ENCODE data around the gene INSM1.
"Not testable (repeated sequence)": the region's sequence is repeated elsewhere in the genome, so short reads cannot be mapped to it uniquely, and the experiment has no call there.

Gene INSM1, protein sequence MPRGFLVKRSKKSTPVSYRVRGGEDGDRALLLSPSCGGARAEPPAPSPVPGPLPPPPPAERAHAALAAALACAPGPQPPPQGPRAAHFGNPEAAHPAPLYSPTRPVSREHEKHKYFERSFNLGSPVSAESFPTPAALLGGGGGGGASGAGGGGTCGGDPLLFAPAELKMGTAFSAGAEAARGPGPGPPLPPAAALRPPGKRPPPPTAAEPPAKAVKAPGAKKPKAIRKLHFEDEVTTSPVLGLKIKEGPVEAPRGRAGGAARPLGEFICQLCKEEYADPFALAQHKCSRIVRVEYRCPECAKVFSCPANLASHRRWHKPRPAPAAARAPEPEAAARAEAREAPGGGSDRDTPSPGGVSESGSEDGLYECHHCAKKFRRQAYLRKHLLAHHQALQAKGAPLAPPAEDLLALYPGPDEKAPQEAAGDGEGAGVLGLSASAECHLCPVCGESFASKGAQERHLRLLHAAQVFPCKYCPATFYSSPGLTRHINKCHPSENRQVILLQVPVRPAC

DNA sequence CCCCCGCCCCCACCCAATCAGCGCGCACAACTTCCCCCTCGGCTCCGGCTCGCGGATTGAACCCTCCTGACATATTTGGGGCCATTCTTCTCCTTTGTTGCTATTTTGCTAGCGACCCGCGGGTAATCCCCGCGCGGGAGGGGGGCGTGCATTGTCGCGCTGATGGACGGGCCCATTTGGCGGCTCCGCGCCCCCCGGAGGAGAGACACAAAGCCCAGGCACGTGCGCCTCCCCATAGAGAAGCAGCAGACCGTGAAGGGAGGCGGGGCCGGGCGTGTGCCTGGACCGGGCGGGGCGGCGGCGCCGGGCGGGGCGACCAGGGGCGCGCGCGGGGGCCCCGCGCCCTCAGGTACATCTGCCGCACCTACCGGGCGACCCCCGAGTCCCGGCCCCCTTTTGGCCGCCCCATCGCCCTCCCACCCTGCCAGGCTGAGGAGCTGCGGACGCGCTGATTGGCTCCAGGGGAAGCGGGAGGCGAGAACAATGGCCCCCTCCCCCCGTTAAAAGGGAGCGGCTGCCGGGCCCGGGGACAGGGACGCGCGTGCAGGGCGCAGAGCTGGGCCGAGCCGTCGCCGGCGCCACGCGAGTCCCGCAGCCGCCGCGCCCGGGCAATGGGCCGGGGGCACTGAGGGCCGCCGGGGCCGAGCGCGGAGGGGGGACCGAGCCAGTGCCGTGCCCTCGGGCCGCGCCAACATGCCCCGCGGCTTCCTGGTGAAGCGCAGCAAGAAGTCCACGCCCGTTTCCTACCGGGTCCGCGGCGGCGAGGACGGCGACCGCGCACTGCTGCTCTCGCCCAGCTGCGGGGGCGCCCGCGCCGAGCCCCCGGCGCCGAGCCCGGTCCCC is at the start of gene INSM1:
INSM1 (plus strand) TSS at position 530 of the 843 bp plus-strand sequence; CDS start at position 694, 164 bp downstream.
- no peak for DNase-seq (ENCODE audit: low read depth in 1 of 2, low spot score in 1 of 2)

DNA sequence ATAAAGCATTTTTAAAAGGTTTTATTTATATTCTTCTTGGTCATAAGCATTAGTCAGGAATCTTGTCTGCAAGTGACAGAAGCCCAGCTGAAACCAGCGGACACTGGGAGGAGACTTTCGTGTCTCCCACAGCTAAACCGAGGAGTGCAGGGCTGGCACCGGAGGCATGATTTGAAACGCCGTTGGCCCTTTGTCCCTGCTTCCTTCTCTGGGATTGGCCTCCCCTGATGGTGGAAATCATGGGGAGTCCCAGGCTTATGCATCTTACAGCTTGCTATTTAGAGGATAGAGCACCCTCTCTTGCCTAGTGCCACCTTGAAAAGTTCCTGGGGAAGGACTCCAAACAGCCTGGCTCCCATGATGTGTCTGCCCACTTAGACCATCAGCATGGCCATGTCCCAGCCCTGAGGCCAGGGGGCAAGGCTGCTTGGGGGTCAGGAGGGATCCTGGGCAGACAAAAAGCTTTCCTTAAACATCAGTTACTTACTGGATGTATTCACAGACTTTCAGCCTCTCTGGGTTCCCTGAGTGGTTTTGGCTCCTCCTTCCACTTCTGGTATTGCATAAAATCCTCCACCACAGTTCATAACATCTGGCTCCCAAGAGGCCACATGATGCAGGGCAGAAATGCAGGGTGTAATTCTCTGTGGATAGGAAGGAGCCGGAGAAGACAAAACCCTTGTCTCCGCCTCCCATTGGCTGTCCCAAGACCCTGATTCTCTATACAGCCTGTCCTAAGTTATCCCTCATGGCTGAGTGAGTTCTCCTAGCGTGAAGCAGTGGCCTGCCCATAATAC is 49.3 kb upstream of the INSM1 start:
- DNase-seq (ENCODE audit: low read depth in 1 of 2, low spot score in 1 of 2), result no peak

- DNase-seq (ENCODE audit: low read depth in 1 of 2, low spot score in 1 of 2), result no peak
Observed at GRCh38 chr20:20321134-20321533, 46.8 kb upstream of the INSM1 start.

DNA sequence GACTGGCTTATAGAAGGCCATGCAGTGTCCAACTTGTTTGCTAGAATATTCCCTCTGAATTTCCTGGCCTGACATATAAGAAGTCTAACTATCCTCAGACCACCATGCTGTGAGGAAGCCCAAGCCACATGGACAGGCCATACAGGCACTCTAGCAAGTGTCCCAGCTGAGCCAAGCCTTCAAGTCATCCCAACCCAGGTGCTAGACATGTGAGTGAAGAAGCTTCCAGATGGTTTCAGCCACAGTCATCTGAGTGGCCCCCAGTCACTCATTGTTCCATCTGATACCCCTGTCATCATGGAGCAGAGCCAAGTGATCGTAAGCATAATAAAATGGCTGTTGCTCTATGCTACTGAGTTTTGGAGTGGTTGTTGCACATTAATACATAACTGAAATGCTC is 46.0 kb upstream of the INSM1 start:
- DNase-seq (ENCODE audit: low read depth in 1 of 2, low spot score in 1 of 2), result no peak

DNA sequence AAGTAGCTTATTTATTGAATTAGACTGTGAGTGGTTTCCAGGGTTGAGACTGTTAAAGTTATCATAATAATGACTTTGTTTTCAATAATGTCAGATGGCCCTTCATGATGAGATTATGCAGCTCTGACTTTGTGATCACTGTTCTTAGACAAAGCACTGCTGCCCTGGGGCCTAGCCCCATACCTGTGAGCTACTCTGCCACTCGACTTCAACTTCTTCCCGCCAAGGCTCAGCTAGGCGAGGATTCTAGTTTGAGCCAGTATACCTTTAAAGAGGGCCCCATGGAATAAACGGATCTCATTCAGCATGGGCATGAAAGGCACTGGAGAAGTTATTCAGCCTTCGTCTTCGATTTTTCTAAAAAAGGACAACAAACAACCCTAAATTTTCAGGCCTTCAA is 45.0 kb upstream of the INSM1 start:
- DNase-seq (ENCODE audit: low read depth in 1 of 2, low spot score in 1 of 2), result no peak

GRCh38 chr20:20327746-20328145 is 40.2 kb upstream of the INSM1 start:
- DNase-seq (ENCODE audit: low read depth in 1 of 2, low spot score in 1 of 2), result no peak

GRCh38 chr20:20329564-20329963 is 38.3 kb upstream of the INSM1 start:
- DNase-seq (ENCODE audit: low read depth in 1 of 2, low spot score in 1 of 2), result no peak

GRCh38 chr20:20331156-20331555 is 36.7 kb upstream of the INSM1 start:
- no peak for DNase-seq (ENCODE audit: low read depth in 1 of 2, low spot score in 1 of 2)

DNA sequence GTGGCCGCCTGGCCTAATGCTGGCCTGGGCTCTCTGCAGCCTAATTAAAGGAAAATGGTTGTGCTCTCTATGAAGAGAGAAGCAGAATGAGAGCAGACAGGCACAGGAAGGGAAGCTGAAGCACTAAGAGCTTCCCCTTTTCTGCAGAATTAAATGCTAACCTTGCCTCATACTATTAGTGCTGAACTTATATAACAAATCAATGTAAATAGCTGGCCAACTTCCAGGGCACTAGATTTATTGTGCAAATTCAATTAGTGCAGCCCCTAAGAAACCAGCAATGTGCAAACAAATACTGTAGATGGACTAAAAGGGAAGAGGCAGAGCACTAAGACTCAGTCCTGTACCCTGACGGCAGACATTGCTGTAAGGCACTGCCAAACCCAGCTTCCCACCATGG is 36.1 kb upstream of the INSM1 start:
- no peak for DNase-seq (ENCODE audit: low read depth in 1 of 2, low spot score in 1 of 2)

DNA sequence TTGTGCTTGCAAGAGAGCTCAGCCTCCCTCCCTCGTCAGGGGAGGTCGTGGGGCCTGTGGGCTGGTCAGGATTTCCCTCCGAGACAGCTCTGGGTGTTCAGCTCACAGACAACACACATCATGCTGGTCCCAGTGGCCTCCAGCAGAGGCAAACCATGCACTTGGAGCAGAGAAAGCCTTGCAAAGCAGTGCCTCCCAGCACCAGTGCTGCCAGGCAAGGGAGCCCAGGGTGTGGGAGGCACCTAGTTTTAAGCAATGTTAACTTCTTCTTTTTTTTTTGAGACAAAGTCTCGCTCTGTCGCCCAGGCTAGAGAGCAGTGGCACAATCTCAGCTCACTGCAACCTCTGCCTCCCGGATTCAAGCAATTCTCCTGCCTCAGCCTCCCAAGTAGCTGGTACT is 34.0 kb upstream of the INSM1 start:
- no peak for DNase-seq (ENCODE audit: low read depth in 1 of 2, low spot score in 1 of 2)

DNA sequence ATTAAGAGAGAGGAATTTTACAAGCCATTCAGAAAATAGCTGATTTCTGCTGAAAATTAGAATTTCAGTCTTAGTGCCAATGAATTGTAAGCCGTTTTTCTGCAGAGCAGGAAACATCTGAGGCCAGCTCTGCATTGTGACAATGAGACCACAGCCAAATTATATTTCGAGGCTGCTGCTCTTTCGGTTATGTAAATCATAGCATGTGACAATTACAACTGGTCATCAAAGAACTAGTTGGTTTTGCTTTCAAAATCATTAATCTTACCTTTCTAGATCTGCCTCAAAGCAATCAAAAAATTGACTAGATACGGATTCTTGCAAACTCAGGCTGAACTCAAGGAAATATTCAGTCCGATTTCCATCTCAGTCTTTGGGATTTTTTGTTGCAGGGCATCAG is 33.4 kb upstream of the INSM1 start:
- no peak for DNase-seq (ENCODE audit: low read depth in 1 of 2, low spot score in 1 of 2)

DNA sequence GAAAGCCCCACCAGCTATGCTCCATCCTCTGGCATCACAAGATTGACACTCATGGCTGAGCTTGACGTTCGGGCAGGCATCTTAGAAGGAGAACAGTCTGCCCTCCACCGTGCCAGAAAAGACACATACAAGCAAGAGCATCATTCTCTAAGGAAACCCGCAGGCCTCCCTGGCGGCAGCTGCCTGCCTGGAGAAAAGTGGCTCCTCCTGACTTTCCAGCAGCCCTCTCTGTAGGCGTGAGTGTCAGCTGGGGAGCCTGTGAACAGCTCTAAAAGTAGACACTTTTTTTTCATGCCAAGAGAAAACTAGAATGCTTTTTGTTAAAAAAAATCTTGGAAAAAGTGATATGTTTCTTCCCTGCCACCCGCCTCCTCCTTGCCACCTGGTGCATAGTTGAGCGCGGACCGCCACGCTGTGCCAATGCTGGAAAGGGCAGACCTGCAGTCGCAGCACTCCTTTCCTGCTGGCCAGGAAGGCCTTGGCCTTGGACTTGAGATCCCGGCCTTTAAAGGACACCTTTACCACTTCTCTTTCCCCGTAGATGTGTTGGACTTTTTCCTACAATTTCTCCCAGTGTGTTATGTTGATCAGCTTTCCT is 29.7 kb upstream of the INSM1 start:
- no peak for DNase-seq (ENCODE audit: low read depth in 1 of 2, low spot score in 1 of 2)

DNA sequence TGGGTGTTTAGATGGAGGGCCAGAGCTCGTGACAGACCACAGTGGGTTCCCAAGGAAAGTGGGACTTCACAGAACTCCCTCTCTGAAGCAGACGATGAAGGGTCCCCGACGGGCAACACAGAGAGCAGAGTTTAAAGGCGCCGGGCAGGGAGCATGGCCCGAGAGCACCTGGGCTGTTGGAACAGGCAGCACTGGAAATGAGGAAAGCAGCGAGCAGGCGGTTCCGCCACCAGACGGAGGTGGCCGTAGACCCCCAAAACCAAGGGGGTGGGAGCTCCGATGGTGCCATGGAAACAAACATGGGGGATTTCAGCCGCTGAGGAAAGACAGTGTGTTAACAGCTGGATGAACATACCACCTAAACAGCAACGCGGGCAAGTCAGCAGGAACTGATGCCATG is 27.5 kb upstream of the INSM1 start:
- no peak for DNase-seq (ENCODE audit: low read depth in 1 of 2, low spot score in 1 of 2)

- no peak for DNase-seq (ENCODE audit: low read depth in 1 of 2, low spot score in 1 of 2)
Observed at GRCh38 chr20:20341371-20341770, 26.5 kb upstream of the INSM1 start.

- DNase-seq (ENCODE audit: low read depth in 1 of 2, low spot score in 1 of 2), result no peak
Observed at GRCh38 chr20:20342066-20342465, 25.8 kb upstream of the INSM1 start.

- DNase-seq (ENCODE audit: low read depth in 1 of 2, low spot score in 1 of 2), result no peak
Observed at GRCh38 chr20:20343932-20344331, 24.0 kb upstream of the INSM1 start.

- DNase-seq (ENCODE audit: low read depth in 1 of 2, low spot score in 1 of 2), result no peak
Observed at GRCh38 chr20:20344476-20344875, 23.4 kb upstream of the INSM1 start.

DNA sequence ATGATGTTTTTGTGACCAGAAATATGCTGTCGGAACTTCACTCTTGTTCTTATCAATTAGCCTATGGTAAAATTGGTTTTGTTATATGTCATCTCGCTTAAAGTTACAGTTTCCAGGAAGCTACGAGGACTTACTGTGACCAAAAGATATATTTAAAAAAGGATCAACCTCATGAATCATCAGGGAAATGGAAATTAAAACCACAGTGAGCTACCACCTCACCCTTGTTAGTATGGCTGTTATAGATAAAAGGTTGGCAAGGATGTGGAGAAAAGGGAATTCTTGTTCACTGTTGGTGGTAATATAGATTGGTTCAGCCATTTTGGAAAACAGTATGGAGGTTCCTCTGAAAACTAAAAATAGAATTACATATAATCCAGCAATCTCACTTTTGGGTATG is 14.3 kb upstream of the INSM1 start:
- DNase-seq (ENCODE audit: low read depth in 1 of 2, low spot score in 1 of 2), result no peak

DNA sequence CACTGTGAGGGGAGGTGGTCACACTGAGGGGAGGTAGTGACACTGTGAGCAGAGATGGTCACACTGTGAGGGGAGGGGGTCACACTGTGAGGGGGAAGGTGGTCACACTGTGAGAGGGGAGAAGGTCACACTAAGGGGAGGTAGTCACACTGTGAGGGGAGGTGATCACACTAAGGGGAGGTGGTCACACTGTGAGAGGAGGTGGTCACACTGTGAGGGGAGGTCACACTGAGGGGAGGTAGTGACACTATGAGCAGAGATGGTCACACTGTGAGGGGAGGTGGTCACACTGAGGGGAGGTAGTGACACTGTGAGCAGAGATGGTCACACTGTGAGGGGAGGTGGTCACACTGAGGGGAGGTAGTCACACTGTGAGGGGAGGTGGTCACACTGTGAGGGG is 12.4 kb upstream of the INSM1 start:
- not testable (repeated sequence) for DNase-seq (ENCODE audit: low read depth in 1 of 2, low spot score in 1 of 2)

DNA sequence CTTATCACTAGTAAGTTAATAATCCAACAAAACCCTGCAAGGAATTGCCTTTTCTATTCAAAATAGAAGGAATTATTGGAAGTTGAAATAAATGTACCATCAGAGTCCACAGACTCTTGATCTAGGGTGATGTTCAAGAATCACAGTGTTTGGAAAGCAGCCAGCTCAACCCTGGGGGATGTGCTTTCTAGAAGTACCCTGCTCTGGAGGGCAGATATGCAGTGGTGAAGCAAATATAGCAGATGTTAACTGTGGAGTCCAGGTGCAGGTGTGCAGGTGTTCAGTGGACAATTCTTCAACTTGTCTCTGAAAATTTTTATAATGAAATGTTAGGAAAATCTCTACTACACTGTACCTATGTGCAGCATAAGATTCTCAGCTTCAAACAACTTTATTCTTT is 9.1 kb upstream of the INSM1 start:
- no peak for DNase-seq (ENCODE audit: low read depth in 1 of 2, low spot score in 1 of 2)

DNA sequence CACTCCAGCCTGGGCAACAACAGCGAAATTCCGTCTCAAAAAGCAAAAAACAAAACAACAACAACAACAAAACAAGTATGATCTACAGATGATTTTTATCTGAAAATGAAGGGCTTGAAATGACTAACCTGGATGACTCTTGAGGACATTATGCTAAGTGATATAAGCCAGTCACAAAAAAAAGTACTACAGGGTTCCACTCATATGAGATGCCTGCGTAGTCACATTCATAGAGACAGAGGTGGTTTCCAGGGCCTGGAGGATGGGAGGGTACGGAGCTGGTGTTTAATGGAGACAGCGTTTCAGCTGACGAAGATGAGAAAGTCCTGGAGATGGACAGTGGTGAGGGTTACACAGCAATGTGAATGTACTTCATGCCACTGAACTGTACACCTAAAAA is 8.3 kb upstream of the INSM1 start:
- DNase-seq (ENCODE audit: low read depth in 1 of 2, low spot score in 1 of 2), result no peak

Data from activated T-helper 1 cell treated with anti-CD3 and anti-CD28 coated beads, Interleukin-2, amount 50 U/mL, for 16 hours (primary cell).